Endothelial cell of umbilical vein (primary cell): Measurements from ENCODE around the gene BRPF1. TPM values are rescaled to one million over a fixed set of nuclear protein-coding genes. Genes with fewer than 3 reads are reported as not detected.

Source experiments
- BruUV-seq: library from RNA; stranded (reverse); fragments of 400-500 nt; replicated peaks from 2 replicates; lab custom pipeline; 2021; lab: Mats Ljungman, UMichigan
- CTCF ChIA-PET: fragments of 300-600, 350-600 bp; sonication (Branson Sonifier 250); formaldehyde crosslinking; loops from one replicate; lab custom pipeline; 2021; ENCODE audit warnings: antibody characterized with exemption, inconsistent platforms; lab: Charles Lee
- POLR2A ChIA-PET: fragments of 300-600, 350-600 bp; sonication (Branson Sonifier 250); formaldehyde crosslinking; loops from one replicate; lab custom pipeline; 2021; ENCODE audit warnings: antibody characterized with exemption, inconsistent platforms; lab: Charles Lee
- DNase-seq: peaks from one replicate; pipeline ENCODE4 v3.0.0-alpha.2; 2011; ENCODE audit warnings: low read depth, low spot score
- FAIRE-seq: peaks from 2 replicates; lab custom pipeline; 2011; peaks lifted over from hg19 to GRCh38; lab: Jason Lieb, UNC
- H2AFZ ChIP-seq: 2 replicates; pipeline ENCODE4 v1.6.0; 2012; ENCODE audit warnings: low read depth, low read length, control low read depth, inconsistent platforms
- H3K27ac ChIP-seq: 2 replicates; pipeline ENCODE4 v1.5.1; 2011; ENCODE audit warnings: low read depth, mild to moderate bottlenecking, control low read depth, low read length, moderate library complexity; ENCODE audit not compliant: insufficient read depth
- H3K27me3 ChIP-seq, 2 experiments: 2 replicates each; pipeline versions ENCODE4 v1.6.0 to v1.6.1; 2011; ENCODE audit warnings: low read length in 2 of 2, mixed read lengths in 1 of 2; ENCODE audit not compliant: control insufficient read depth in 2 of 2, insufficient read depth in 2 of 2
- H3K36me3 ChIP-seq, 2 experiments: 2 replicates in 1 of 2; 3 replicates in 1 of 2; pipeline ENCODE4 v1.5.1; 2011; ENCODE audit warnings: low read length in 2 of 2, mild to moderate bottlenecking in 1 of 2, moderate library complexity in 1 of 2; ENCODE audit not compliant: control insufficient read depth in 2 of 2, insufficient read depth in 2 of 2; ENCODE audit errors: extremely low read depth in 1 of 2
- H3K4me1 ChIP-seq: 3 replicates; pipeline ENCODE4 v1.5.1; 2011; ENCODE audit warnings: mild to moderate bottlenecking, low read length; ENCODE audit not compliant: control insufficient read depth, insufficient read depth; ENCODE audit errors: extremely low read depth
- H3K4me2 ChIP-seq: 2 replicates; pipeline ENCODE4 v1.6.1; 2011; ENCODE audit warnings: low read length, control low read depth, mixed read lengths; ENCODE audit not compliant: insufficient read depth
- H3K4me3 ChIP-seq, 3 experiments: fragments of 200-600 bp in 1 of 3; sonication (generic), shearing (Covaris generic) in 1 of 3; replicated peaks in 1 of 3; 2 replicates each; pipeline ENCODE4 v1.5.1; 2011 to 2016; ENCODE audit warnings: control low read depth in 3 of 3, low read length in 3 of 3, mild to moderate bottlenecking in 2 of 3, inconsistent platforms in 1 of 3, low read depth in 1 of 3, moderate library complexity in 1 of 3; ENCODE audit not compliant: insufficient read depth in 1 of 3
- H3K79me2 ChIP-seq: 2 replicates; pipeline ENCODE4 v1.6.0; 2012; ENCODE audit warnings: low read length, inconsistent platforms; ENCODE audit not compliant: control insufficient read depth, insufficient read depth
- H3K9ac ChIP-seq: replicated peaks from 2 replicates; pipeline ENCODE3; 2011; ENCODE audit warnings: low read length, control low read depth; ENCODE audit not compliant: insufficient read depth; ENCODE audit errors: extremely low read depth
- H3K9me1 ChIP-seq: replicated peaks from 3 replicates; pipeline ENCODE4 v1.6.0; 2011; ENCODE audit warnings: mild to moderate bottlenecking, low read length; ENCODE audit not compliant: control insufficient read depth, insufficient read depth; ENCODE audit errors: extremely low read depth
- H3K9me3 ChIP-seq: replicated peaks from 2 replicates; pipeline ENCODE4 v1.5.1; 2012; ENCODE audit warnings: low read length, inconsistent platforms; ENCODE audit not compliant: control insufficient read depth, insufficient read depth
- H4K20me1 ChIP-seq: replicated peaks from 2 replicates; pipeline ENCODE3; 2011; ENCODE audit warnings: mild to moderate bottlenecking, low read length; ENCODE audit not compliant: control insufficient read depth, insufficient read depth; ENCODE audit errors: extremely low read depth
- EZH2 ChIP-seq: IDR thresholded peaks from 2 replicates; pipeline ENCODE4 v1.6.1; 2012; ENCODE audit warnings: borderline replicate concordance, low read depth, mild to moderate bottlenecking, moderate library complexity, low read length, inconsistent platforms; ENCODE audit not compliant: severe bottlenecking
- FOS ChIP-seq: IDR thresholded peaks from 2 replicates; pipeline ENCODE4 v1.6.1; 2011; ENCODE audit warnings: mild to moderate bottlenecking, low read length, moderate library complexity, borderline replicate concordance; ENCODE audit not compliant: insufficient read depth
- GATA2 ChIP-seq: IDR thresholded peaks from 2 replicates; pipeline ENCODE4 v1.7.0; 2011; ENCODE audit warnings: low read depth, mild to moderate bottlenecking, moderate library complexity, mixed read lengths, low read length; ENCODE audit not compliant: insufficient read length, insufficient read depth
- JUN ChIP-seq: IDR thresholded peaks from 2 replicates; pipeline ENCODE4 v1.6.1; 2011; ENCODE audit warnings: borderline replicate concordance, low read depth; ENCODE audit not compliant: insufficient read length, insufficient read depth
- MYC ChIP-seq: IDR thresholded peaks from one replicate; pipeline ENCODE4 v1.6.1; 2011; ENCODE audit warnings: mild to moderate bottlenecking, low read depth, low read length
- POLR2A ChIP-seq: IDR thresholded peaks from 2 replicates; pipeline ENCODE4 v1.6.1; 2012; ENCODE audit warnings: low read depth, mild to moderate bottlenecking, control low read depth, low read length
- POLR2AphosphoS5 ChIP-seq: IDR thresholded peaks from 2 replicates; pipeline ENCODE4 v1.6.1; 2012; ENCODE audit warnings: low read depth, mild to moderate bottlenecking, control low read depth, low read length, moderate library complexity; ENCODE audit not compliant: insufficient read depth
- dilution Hi-C: fragments of 300-500 bp; cut with MboI; formaldehyde crosslinking; loops from one replicate; pipeline ENCODE4 v1.15.0; 2019; ENCODE audit warnings: low sequenced_read_pairs; ENCODE audit not compliant: extremely low pct_ligation_motif_present
- intact Hi-C: fragments of 100-400 bp; cut with micrococcal nuclease; formaldehyde crosslinking; loops from one replicate; pipeline ENCODE4 v1.10.0; 2022
- polyA plus RNA-seq, 4 experiments: library from polyadenylated mRNA; depleted of rRNA in 3 of 4; stranded (reverse) in 3 of 4; unstranded in 1 of 4; fragments of >200 nt; gene quantifications; 2 replicates each; pipeline versions ENCODE4 v1.2.1 to v1.2.3, GENCODE V29; 2011 to 2012; ENCODE audit warnings: missing spikeins in 1 of 4
- total RNA-seq: library from RNA; stranded (reverse); gene quantifications from 2 replicates; pipeline ENCODE4 v1.2.3, GENCODE V29; 2021
- TF ChIP-seq, protein P1 (sequence below): IDR thresholded peaks from 2 replicates; pipeline ENCODE4 v1.6.1; 2011; ENCODE audit not compliant: insufficient read depth, insufficient read length
- TF ChIP-seq, protein P2 (sequence below), 2 donors: IDR thresholded peaks; 1 replicate in 1 of 2; 2 replicates in 1 of 2; pipeline ENCODE4 v1.5.1; 2011; ENCODE audit warnings: low read length in 2 of 2, mild to moderate bottlenecking in 2 of 2, moderate library complexity in 2 of 2, control low read depth in 1 of 2, inconsistent platforms in 1 of 2, low read depth in 1 of 2; ENCODE audit not compliant: insufficient read depth in 1 of 2; ENCODE audit errors: extremely low read depth in 1 of 2

BRPF1 gene
- total and polyA plus RNA-seq, 2 donors (not counting 3 experiments of a cell fraction or from before 2014, with no cell fraction given), result 12.5 to 26.2 TPM

DNA sequence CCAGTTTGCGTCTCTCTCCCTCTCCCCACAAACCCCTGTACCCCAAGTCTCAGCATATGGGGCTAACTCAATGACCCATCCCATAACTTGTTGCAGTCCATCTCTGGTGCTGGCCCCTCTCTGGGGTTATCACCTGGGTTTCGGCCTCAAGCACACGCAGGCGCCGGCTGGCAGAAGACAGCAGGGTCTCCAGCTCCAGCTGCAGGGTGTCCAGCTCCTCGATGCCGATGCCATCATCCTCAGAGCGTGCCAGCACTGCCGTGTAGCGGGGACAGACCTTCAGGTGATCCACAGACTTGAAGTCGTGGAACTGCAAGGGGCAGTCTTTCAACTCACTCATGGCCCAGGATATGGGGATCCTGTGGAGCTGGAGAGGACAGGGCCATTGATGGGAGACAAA is 59.6 kb downstream of the BRPF1 start:
- Histone ChIP-seq H3K9me1 (no peaks in the 10 kb centered on the region), H3K4me3 (no peak overlapping the region), H2AFZ (no peak overlapping the region), H3K79me2 (peaks cover 32% of the 10 kb centered on the region), H4K20me1 (no peaks in the 10 kb centered on the region), H3K4me1 (peaks cover 13% of the 10 kb centered on the region), H3K9ac (no peak overlapping the region), H3K27ac (no peak overlapping the region), H3K36me3 (peaks cover 0 to 3% of the 10 kb centered on the region in 2 experiments), H3K9me3 (no peaks in the 10 kb centered on the region), H3K4me2 (peak overlapping the region; percentile 56), H3K27me3 (no peaks in the 10 kb centered on the region)
- ChIA-PET CTCF (interaction anchor here (1.3 to 1.7 kb wide), 2 partner anchors 9 to 42 kb away, joined by 3 to 4 read pairs; partner anchors contain the start of gene OGG1), POLR2A (no interaction called here)
- BruUV-seq, result no TSS peak
- dilution Hi-C loops (no loop called here), intact Hi-C loops (loop anchor here (5.0 kb wide), 1 partner anchor 74 kb away; no protein-coding TSS in a partner anchor)
- FAIRE-seq (no peak), DNase-seq (no peak)
- no peak for TF ChIP-seq POLR2AphosphoS5
- TF ChIP-seq, protein P1, sequence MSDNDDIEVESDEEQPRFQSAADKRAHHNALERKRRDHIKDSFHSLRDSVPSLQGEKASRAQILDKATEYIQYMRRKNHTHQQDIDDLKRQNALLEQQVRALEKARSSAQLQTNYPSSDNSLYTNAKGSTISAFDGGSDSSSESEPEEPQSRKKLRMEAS, result no peak
- no peak for TF ChIP-seq FOS
- TF ChIP-seq, protein P2, sequence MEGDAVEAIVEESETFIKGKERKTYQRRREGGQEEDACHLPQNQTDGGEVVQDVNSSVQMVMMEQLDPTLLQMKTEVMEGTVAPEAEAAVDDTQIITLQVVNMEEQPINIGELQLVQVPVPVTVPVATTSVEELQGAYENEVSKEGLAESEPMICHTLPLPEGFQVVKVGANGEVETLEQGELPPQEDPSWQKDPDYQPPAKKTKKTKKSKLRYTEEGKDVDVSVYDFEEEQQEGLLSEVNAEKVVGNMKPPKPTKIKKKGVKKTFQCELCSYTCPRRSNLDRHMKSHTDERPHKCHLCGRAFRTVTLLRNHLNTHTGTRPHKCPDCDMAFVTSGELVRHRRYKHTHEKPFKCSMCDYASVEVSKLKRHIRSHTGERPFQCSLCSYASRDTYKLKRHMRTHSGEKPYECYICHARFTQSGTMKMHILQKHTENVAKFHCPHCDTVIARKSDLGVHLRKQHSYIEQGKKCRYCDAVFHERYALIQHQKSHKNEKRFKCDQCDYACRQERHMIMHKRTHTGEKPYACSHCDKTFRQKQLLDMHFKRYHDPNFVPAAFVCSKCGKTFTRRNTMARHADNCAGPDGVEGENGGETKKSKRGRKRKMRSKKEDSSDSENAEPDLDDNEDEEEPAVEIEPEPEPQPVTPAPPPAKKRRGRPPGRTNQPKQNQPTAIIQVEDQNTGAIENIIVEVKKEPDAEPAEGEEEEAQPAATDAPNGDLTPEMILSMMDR (IDR thresholded peaks at IDR 0.05; ENCODE audit: extremely low read depth in 1 of 2, insufficient read depth in 1 of 2, low read depth in 1 of 2, low read length in 2 of 2), result no peak
- TF ChIP-seq EZH2, result no peak
- TF ChIP-seq GATA2, result no peak
- no peak for TF ChIP-seq JUN
- TF ChIP-seq POLR2A, result no peak
- TF ChIP-seq MYC, result no peak
